HepG2 (cell line): ENCODE results near the gene POGLUT3. TPM values are rescaled to one million over a fixed set of nuclear protein-coding genes. Genes with fewer than 3 reads are reported as not detected.

ENCODE experiments used
- CBX1 ChIP-seq: IDR thresholded peaks from one replicate; pipeline ENCODE4 v1.6.1; 2016; ENCODE audit warnings: antibody characterized with exemption, low read depth
- EP300 ChIP-seq, 3 experiments: sonication (generic) in 1 of 3; formaldehyde crosslinking in 1 of 3; IDR thresholded peaks; 2 replicates each; pipeline versions ENCODE4 v1.5.1 to v1.6.1; 2011 to 2020; ENCODE audit warnings: low read depth in 2 of 3, low read length in 2 of 3, borderline replicate concordance in 1 of 3, improper control_type of control experiment in 1 of 3, mild to moderate bottlenecking in 1 of 3, missing genetic modification reagents in 1 of 3, moderate library complexity in 1 of 3
- KDM5A ChIP-seq: fragments of 200-600 bp; sonication (generic); IDR thresholded peaks from 2 replicates; pipeline ENCODE4 v1.7.0; 2018; ENCODE audit warnings: antibody characterized with exemption, mild to moderate bottlenecking, low read length, borderline replicate concordance
- MIER2 ChIP-seq: IDR thresholded peaks from 2 replicates; pipeline ENCODE4 v1.6.1; 2016; ENCODE audit warnings: missing biosample characterization, missing genetic modification reagents
- MTF2 ChIP-seq: sonication (generic); formaldehyde crosslinking; IDR thresholded peaks from 2 replicates; pipeline ENCODE4 v1.5.0; 2020; ENCODE audit warnings: missing genetic modification reagents, borderline replicate concordance
- ONECUT2 ChIP-seq: sonication (generic); formaldehyde crosslinking; IDR thresholded peaks from 2 replicates; pipeline ENCODE4 v1.4.0; 2020; ENCODE audit warnings: missing genetic modification reagents
- RBFOX2 ChIP-seq: fragments of 200-400 bp; formaldehyde crosslinking; IDR thresholded peaks from 2 replicates; pipeline ENCODE4 v1.6.1; 2017; ENCODE audit warnings: low read depth, mild to moderate bottlenecking, low read length
- SP4 ChIP-seq: sonication (generic); formaldehyde crosslinking; IDR thresholded peaks from 2 replicates; pipeline ENCODE4 v1.8.1; 2023; ENCODE audit warnings: mild to moderate bottlenecking, missing genetic modification reagents
- TEAD3 ChIP-seq: optimal IDR thresholded peaks from 2 replicates; pipeline ENCODE3; 2016; ENCODE audit warnings: borderline replicate concordance
- ZEB1 ChIP-seq: IDR thresholded peaks from 2 replicates; pipeline ENCODE4 v1.6.1; 2012; ENCODE audit warnings: mild to moderate bottlenecking, low read depth, inconsistent platforms; ENCODE audit not compliant: insufficient replicate concordance
- ZNF136 ChIP-seq: sonication (generic); formaldehyde crosslinking; IDR thresholded peaks from 2 replicates; pipeline ENCODE4 v1.8.1; 2022; ENCODE audit warnings: low read depth, mild to moderate bottlenecking, moderate library complexity, missing genetic modification reagents
- ZNF234 ChIP-seq: sonication (generic); formaldehyde crosslinking; conservative IDR thresholded peaks from 2 replicates; pipeline ENCODE4 v1.5.1; 2020; ENCODE audit warnings: mild to moderate bottlenecking, missing genetic modification reagents
- ZNF44 ChIP-seq: sonication (generic); formaldehyde crosslinking; IDR thresholded peaks from 2 replicates; pipeline ENCODE4 v1.5.1; 2020; ENCODE audit warnings: mild to moderate bottlenecking, missing genetic modification reagents
- ZNF614 ChIP-seq: IDR thresholded peaks from 2 replicates; pipeline ENCODE4 v1.6.1; 2018; ENCODE audit warnings: missing biosample characterization, missing genetic modification reagents, inconsistent platforms, borderline replicate concordance
- ZNF749 ChIP-seq: sonication (generic); formaldehyde crosslinking; IDR thresholded peaks from 2 replicates; pipeline ENCODE4 v1.8.0; 2022; ENCODE audit warnings: mild to moderate bottlenecking, missing genetic modification reagents, moderate library complexity, borderline replicate concordance
- ZNF776 ChIP-seq: sonication (generic); formaldehyde crosslinking; IDR thresholded peaks from 2 replicates; pipeline ENCODE4 v1.4.0; 2020; ENCODE audit warnings: mild to moderate bottlenecking, missing genetic modification reagents
- ZNF839 ChIP-seq: sonication (generic); formaldehyde crosslinking; IDR thresholded peaks from 2 replicates; pipeline ENCODE4 v1.4.0; 2020; ENCODE audit warnings: missing genetic modification reagents, mild to moderate bottlenecking, borderline replicate concordance
- polyA plus RNA-seq, 8 experiments: library from polyadenylated mRNA; depleted of rRNA in 3 of 8; stranded (reverse) in 7 of 8; unstranded in 1 of 8; fragments of >200 nt; fragmentation: Illumina TruSeq in 4 of 8; extraction: Trizol in 4 of 8; gene quantifications; 2 replicates each; pipeline versions ENCODE4 v1.2.1 to v1.2.3, GENCODE V29; 2011 to 2016; ENCODE audit warnings: low read depth in 4 of 8, missing spikeins in 1 of 8, mixed read lengths in 1 of 8; ENCODE audit not compliant: insufficient read depth in 1 of 8
- total RNA-seq, 5 experiments: library from RNA; depleted of rRNA; stranded (reverse); fragments of >200 nt; fragmentation: Illumina TruSeq; extraction: Trizol; gene quantifications; 2 replicates each; pipeline ENCODE4 v1.2.3, GENCODE V29; 2016; ENCODE audit warnings: low read depth in 1 of 5
- TF ChIP-seq, protein P1 (sequence below): sonication (generic); formaldehyde crosslinking; IDR thresholded peaks from 2 replicates; pipeline ENCODE4 v1.5.0; 2020; ENCODE audit warnings: missing genetic modification reagents
- TF ChIP-seq, protein P2 (sequence below): sonication (generic); formaldehyde crosslinking; IDR thresholded peaks from 2 replicates; pipeline ENCODE4 v1.8.1; 2022; ENCODE audit warnings: mild to moderate bottlenecking, missing genetic modification reagents
- TF ChIP-seq, protein P3 (sequence below): IDR thresholded peaks from 2 replicates; pipeline ENCODE4 v1.6.1; 2016; ENCODE audit warnings: missing compliant biosample characterization, missing genetic modification reagents, borderline replicate concordance
- TF ChIP-seq, protein P4 (sequence below): sonication (generic); formaldehyde crosslinking; IDR thresholded peaks from 2 replicates; pipeline ENCODE4 v1.4.0; 2020; ENCODE audit warnings: missing genetic modification reagents
- TF ChIP-seq, protein P5 (sequence below): sonication (generic); formaldehyde crosslinking; IDR thresholded peaks from 2 replicates; pipeline ENCODE4 v1.5.1; 2020; ENCODE audit warnings: missing genetic modification reagents, mild to moderate bottlenecking, borderline replicate concordance

POGLUT3 gene
- total and polyA plus RNA-seq, 2 of the 13 experiments (the other 11 are each of a cell fraction or from before 2014, with no cell fraction given): 14.3 to 22.0 TPM

DNA sequence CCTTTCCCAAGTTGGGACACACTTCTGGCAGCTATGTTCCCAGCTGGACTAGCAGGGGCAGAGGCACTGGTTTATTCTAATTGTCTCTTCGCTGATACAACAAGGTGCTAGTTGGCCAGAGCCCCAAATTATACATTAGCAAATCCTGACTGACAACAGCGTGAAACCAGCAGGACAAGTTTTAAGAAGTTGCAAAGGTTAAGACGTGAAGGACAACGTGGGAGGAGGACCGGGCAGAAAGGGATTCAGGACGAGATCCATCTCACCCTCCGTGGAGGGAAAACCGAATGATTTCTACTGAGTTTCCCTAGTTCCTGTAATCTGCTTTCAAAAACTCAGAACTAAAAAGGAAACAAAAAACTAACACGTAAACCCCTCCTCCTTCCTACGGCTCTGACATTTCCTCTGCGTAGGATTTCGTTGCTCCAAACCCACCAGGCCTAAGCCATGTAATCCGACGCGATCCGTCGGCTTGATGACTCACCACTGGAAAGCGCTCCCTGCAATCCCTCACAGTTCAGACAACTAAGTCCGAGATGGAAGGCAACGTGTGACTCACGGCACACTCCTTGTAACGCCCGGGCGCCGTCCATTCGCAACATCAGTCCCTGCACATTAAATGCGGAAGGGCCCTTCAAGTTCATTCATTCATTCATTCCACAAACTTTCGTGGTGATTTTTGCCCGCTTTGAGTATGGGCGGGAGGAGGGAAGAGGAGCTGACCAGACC is 703 bp downstream of the POGLUT3 start (continued):
- TF ChIP-seq MTF2 (no peak), ZEB1 (no peak), ONECUT2 (no peak), ZNF776 (CRISPR knock-in tag) (no peak), KDM5A (no peak), ZNF839 (no peak), CBX1 (no peak), SP4 (CRISPR knock-in tag) (no peak; the same call in 1 of the 2 replicates), ZNF614 (no peak), EP300 (IDR thresholded peaks at IDR 0.05; ENCODE audit: low read depth in 2 of 2, low read length in 2 of 2) (no peak), EP300 (CRISPR knock-in tag; IDR thresholded peaks at IDR 0.05; ENCODE audit: borderline replicate concordance) (no peak), ZNF44 (CRISPR knock-in tag) (no peak), ZNF234 (CRISPR knock-in tag) (no peak), MIER2 (CRISPR knock-in tag) (no peak), RBFOX2 (no peak), TEAD3 (peak; percentile 32), ZNF749 (CRISPR knock-in tag) (no peak), ZNF136 (CRISPR knock-in tag) (no peak)
- TF ChIP-seq, protein P1, sequence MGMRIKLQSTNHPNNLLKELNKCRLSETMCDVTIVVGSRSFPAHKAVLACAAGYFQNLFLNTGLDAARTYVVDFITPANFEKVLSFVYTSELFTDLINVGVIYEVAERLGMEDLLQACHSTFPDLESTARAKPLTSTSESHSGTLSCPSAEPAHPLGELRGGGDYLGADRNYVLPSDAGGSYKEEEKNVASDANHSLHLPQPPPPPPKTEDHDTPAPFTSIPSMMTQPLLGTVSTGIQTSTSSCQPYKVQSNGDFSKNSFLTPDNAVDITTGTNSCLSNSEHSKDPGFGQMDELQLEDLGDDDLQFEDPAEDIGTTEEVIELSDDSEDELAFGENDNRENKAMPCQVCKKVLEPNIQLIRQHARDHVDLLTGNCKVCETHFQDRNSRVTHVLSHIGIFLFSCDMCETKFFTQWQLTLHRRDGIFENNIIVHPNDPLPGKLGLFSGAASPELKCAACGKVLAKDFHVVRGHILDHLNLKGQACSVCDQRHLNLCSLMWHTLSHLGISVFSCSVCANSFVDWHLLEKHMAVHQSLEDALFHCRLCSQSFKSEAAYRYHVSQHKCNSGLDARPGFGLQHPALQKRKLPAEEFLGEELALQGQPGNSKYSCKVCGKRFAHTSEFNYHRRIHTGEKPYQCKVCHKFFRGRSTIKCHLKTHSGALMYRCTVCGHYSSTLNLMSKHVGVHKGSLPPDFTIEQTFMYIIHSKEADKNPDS (CRISPR knock-in tag): no peak
- TF ChIP-seq, protein P2, sequence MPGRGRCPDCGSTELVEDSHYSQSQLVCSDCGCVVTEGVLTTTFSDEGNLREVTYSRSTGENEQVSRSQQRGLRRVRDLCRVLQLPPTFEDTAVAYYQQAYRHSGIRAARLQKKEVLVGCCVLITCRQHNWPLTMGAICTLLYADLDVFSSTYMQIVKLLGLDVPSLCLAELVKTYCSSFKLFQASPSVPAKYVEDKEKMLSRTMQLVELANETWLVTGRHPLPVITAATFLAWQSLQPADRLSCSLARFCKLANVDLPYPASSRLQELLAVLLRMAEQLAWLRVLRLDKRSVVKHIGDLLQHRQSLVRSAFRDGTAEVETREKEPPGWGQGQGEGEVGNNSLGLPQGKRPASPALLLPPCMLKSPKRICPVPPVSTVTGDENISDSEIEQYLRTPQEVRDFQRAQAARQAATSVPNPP (CRISPR knock-in tag): 0 out of 2 replicates have a peak, but pooled peaks have one; percentile 13
- TF ChIP-seq, protein P3, sequence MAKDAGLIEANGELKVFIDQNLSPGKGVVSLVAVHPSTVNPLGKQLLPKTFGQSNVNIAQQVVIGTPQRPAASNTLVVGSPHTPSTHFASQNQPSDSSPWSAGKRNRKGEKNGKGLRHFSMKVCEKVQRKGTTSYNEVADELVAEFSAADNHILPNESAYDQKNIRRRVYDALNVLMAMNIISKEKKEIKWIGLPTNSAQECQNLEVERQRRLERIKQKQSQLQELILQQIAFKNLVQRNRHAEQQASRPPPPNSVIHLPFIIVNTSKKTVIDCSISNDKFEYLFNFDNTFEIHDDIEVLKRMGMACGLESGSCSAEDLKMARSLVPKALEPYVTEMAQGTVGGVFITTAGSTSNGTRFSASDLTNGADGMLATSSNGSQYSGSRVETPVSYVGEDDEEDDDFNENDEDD (CRISPR knock-in tag): peak; percentile 53; the same call in 1 of the 2 replicates
- TF ChIP-seq, protein P4, sequence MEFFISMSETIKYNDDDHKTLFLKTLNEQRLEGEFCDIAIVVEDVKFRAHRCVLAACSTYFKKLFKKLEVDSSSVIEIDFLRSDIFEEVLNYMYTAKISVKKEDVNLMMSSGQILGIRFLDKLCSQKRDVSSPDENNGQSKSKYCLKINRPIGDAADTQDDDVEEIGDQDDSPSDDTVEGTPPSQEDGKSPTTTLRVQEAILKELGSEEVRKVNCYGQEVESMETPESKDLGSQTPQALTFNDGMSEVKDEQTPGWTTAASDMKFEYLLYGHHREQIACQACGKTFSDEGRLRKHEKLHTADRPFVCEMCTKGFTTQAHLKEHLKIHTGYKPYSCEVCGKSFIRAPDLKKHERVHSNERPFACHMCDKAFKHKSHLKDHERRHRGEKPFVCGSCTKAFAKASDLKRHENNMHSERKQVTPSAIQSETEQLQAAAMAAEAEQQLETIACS (CRISPR knock-in tag): 0 out of 2 replicates have a peak, but pooled peaks have one; percentile 34
- TF ChIP-seq, protein P5, sequence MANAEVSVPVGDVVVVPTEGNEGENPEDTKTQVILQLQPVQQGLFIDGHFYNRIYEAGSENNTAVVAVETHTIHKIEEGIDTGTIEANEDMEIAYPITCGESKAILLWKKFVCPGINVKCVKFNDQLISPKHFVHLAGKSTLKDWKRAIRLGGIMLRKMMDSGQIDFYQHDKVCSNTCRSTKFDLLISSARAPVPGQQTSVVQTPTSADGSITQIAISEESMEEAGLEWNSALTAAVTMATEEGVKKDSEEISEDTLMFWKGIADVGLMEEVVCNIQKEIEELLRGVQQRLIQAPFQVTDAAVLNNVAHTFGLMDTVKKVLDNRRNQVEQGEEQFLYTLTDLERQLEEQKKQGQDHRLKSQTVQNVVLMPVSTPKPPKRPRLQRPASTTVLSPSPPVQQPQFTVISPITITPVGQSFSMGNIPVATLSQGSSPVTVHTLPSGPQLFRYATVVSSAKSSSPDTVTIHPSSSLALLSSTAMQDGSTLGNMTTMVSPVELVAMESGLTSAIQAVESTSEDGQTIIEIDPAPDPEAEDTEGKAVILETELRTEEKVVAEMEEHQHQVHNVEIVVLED: 0 out of 2 replicates have a peak, but pooled peaks have one; percentile 32
